SH-SY5Y (cell line): ENCODE results near the gene SLC35G1.

Experiments
- GATA2 ChIP-seq: IDR thresholded peaks from 2 replicates; pipeline ENCODE4 v1.6.1; 2011; ENCODE audit warnings: mild to moderate bottlenecking, low read depth, low read length
- GATA3 ChIP-seq: IDR thresholded peaks from 2 replicates; pipeline ENCODE4 v1.6.1; 2011; ENCODE audit warnings: low read depth, mild to moderate bottlenecking, low read length, moderate library complexity

The SLC35G1 gene, protein sequence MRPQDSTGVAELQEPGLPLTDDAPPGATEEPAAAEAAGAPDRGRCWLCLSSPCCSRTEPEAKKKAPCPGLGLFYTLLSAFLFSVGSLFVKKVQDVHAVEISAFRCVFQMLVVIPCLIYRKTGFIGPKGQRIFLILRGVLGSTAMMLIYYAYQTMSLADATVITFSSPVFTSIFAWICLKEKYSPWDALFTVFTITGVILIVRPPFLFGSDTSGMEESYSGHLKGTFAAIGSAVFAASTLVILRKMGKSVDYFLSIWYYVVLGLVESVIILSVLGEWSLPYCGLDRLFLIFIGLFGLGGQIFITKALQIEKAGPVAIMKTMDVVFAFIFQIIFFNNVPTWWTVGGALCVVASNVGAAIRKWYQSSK

DNA sequence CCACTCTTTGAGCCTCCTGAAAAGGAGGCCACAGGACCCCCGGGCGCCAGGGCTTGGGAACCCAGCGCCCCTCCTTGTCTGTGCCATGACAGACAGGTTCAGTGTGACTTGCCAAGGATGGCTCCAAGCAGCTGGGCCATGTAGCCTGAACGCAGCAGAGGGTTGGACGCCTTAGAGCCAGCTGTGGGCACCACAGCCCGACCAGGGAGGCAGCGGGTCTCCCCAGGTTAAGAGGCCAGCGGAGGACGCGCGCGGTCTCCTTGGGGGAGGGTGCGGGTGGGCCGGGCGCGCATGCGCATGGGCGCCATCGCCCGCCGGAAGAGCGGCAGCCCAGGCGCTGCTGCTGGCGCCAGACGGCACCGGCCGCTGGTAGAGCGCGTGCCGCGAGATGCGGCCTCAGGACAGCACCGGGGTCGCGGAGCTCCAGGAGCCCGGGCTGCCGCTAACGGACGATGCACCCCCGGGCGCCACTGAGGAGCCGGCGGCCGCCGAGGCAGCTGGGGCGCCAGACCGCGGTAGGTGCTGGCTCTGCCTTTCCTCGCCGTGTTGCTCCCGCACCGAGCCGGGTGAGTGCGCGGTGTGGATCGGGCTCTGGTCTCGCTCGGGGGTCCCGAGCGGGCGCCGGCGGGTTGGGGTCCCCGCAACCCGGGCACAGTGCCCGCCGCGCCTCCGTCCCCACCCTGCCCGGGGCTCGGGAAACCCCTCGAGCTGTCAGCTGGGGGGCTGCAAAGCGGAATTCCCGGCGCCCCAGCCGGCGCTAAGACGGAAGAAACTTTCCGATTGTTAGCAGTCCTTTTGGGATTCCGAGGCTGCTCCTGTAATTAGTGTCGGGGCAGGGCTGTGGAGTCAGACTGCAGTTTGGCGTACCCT, at the start of gene SLC35G1:
SLC35G1 (plus strand) TSS at position 333 of the 870 bp plus-strand sequence; CDS start at position 389, 56 bp downstream.
- TF ChIP-seq GATA2, result no peak
- TF ChIP-seq GATA3, result no peak

DNA sequence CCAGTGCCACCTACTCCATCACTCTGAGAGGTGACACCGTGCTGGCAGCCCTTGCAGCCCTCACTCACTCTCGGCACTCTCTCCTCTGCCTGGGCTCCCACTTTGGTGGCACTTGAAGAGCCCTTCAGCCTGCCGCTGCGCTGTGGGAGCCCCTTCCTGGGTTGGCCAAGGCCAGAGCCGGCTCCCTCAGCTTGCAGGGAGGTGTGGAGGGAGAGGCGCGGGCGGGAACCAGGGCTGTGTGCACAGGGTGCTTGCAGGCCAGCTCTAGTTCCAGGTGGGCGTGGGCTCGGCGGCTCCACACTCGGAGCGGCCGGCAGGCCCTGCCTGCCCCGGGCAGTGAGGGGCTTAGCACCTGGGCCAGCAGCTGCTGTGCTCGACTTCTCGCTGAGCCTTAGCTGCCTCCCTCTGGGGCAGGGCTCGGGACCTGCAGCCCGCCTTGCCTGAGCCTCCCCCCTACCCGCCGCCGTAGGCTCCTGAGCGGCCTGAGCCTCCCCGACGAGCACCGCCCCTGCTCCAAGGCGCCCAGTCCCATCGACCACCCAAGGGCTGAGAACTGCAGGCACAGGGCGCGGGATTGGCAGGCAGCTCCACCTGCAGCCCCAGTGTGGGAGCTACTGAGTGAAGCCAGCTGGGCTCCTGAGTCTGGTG, 48.7 kb upstream of the SLC35G1 start:
- TF ChIP-seq GATA3 (no peak), GATA2 (no peak)

DNA sequence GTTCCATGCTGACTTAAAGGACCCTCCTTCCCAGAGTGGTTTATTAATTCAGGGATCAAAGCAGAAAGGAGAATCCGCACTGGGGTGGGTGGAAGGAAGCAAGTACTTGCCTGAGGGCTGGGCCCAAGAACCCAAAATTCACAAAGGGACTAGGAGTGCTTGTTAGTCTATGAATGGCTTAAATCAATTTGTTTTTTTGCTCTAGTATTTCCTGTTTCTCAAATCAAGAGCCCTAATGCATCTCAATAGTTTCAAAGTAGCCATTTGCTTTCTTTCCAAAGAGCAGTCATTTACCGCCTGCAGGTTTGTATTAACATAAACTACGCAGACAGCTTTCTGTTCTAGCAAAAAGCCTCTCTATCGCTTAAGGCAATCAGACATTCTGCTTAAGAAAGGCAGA, 44.2 kb upstream of the SLC35G1 start:
- no peak for TF ChIP-seq GATA2
- no peak for TF ChIP-seq GATA3

DNA sequence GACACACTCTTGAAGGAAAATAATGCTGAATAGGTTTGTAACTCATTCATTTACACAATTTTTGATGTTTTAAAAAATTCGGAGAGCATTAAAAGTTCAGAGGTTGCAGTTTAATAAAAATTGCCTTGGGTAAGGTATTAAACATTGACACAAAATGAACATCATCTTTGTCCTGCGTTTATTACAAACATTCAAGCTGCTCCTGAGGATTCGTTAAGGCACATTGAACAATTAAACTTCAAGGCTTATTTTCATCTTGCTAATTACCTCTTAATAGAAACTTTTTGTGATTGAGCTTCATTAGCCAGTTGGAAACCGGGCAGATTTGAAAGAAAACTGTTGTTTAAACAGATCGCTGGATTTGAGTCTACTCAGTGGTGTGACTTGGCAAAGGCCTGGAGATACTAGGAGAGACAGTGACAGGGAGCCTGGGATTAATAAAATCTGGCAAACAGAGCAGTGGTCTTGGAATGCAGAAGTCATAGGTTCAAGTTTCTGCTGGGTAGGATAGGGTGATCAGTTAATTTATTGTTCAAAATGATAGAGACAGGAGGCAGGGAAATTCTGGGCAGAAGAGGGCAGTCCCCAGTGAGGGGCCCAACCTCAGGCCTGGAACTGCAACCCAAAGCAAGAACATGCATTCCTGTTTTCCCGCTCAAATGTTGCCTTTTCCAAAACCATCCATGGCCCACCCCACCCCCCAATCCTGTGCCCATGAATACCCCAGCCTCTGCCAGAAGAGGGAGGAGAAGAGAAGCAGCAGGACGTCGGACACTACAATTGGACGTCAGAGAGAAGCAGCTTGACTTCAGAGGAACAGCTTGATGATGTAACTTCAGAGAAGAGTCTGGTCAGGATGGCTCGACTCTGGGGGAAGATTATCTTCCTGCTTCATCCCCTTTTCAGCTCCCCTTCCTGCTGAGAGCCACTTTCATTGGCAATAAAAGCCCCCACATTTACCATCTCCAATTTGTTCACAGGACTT, 43.5 kb upstream of the SLC35G1 start:
- TF ChIP-seq GATA2, result no peak
- no peak for TF ChIP-seq GATA3

DNA sequence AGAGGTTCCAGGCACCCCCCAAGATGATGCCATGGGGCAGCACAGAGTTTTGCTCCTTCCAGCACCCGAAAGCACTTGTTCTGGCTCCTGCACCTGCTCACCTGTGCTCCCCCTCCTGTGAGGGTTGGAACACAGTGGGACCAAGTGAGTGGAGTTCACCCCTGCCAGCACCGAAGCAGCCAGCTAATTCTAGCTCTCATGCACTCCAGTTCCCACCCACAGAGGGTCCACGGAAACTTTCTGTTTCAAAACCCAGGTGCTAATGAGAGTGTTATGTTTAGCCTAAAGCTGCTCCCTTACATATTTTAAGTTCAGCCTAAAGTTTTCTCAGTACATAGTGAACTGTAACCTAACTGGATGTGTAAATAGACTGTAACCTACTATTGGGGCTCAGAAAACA, 42.6 kb upstream of the SLC35G1 start:
- TF ChIP-seq GATA2 (no peak), GATA3 (no peak)

DNA sequence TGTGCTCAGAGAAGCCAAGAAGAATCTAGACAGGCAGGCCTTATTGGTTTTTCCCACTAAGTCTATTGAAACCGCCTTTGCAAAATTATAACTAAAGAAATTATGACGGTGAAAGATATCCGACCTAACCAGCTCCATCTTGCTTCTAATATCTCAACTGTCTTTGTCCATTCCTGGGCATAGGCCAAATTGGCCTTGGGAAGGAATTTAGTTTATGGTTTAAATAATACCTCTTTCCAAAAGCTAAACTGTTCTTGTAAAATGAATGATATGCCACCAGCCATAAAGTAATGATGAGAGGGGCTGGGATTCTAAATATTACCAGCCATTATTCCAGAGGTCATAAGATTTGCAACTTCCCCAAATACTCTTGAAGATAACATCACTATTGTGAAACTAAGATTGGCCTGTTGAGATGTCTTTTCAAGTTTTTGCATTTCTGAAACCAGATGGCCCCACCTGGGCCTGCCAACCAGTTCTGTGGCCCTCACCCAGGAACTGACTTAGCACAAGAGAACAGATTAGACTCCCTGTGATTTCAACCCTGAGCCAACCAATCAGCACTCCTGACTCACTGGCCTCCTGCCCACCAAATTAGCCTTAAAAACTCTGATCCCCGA, 41.2 kb upstream of the SLC35G1 start:
- TF ChIP-seq GATA2, result no peak

DNA sequence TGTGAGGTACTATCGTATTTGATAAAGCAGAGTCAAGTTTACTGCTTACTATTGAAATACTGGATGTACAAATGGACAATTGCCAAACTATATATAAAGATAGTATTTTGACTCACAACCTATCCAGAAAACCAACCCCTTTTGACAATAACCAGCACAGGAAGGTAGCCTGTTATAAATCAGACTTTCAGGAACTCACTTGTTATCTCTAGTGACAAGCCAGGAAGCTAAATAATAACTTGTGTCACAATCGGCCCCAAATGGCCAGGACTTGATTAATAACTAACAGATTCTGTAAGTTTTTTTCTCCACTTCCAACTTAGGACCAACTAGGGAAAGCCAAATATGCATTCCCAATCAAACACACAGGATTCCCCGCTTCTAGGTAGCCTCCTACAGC, 38.8 kb upstream of the SLC35G1 start:
- TF ChIP-seq GATA3 (no peak), GATA2 (no peak)

DNA sequence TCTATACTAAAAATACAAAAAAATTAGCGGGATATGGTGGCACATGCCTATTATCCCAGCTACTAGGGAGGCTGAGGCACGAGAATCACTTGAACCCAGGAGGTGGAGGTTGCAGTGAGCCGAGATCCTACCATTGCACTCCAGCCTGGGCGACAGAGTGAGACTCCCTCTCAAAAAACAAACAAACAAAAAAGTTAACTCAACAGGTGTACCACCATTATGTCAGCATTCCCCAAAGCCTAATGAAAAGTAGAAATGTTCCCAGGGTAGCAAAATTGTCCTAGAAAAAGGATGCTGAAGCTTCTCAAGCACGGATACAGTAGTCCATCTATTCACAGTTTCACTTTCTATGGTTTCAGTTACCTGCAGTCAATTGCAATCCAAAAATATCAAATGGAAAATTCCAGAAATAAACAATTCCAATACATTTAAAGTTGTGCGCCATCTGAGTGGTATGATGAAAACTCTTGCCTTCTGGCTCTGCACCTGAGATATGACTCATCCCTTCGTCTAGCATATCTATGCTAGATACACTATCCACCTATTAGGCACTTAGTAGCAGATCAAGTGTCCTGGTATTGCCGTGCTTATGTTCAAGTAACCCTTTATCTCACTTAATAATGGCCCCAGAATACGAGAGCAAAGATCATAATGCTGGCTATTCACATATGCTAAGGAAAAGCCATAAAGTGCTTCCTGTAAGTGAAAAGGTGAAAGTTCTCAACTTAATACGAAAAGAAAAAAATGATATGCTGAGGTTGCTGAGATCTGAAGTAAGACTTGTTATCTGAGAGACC, 37.2 kb upstream of the SLC35G1 start:
- TF ChIP-seq GATA3 (no peak), GATA2 (no peak)

DNA sequence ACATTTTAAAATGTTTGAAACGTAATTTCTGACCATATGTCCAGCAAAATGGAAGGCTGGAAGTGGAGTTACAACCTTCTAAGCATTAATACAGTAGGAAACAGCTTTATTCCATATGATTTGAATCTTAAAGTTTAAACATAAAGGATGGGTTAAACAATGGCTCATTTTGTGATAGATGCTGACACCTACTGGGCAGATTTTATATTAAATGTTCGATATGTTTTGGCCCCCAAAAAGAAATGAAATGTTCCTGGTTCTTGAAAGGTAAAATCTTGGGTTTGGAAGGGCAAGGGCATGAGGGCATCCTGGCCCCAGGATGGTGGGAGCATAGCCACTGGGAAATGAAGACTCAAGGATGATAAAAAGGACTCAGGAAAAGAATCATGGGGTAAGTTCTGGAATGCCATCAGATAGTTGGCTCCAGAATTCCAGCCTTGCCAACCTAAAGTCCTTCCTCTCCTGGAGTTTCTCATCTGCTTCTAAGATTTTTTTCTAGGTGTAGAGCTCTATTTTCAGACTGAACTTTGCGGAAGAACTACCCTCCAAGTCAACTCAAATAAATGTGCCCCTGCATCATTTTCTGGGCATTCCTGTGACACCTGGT, 34.6 kb upstream of the SLC35G1 start:
- no peak for TF ChIP-seq GATA2

DNA sequence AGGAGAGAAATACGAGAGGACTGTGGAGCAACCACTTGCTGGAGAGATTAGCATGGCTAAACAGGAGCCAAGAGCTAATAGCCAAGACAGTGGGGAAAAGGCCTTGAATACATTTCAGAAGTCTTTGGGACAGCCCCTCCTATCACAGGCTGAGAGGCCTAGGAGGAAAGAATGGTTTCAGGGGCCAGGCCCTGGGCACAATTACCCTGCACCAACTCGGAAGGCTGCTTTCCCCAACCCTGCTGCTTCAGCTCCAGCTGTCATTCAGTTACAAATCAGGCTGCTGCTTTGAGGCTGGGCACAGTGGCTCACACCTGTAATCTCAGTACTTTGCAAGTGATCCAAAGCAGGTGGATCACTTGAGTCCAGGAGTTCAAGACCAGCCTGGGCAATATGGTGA, 32.0 kb upstream of the SLC35G1 start:
- no peak for TF ChIP-seq GATA2
- no peak for TF ChIP-seq GATA3

DNA sequence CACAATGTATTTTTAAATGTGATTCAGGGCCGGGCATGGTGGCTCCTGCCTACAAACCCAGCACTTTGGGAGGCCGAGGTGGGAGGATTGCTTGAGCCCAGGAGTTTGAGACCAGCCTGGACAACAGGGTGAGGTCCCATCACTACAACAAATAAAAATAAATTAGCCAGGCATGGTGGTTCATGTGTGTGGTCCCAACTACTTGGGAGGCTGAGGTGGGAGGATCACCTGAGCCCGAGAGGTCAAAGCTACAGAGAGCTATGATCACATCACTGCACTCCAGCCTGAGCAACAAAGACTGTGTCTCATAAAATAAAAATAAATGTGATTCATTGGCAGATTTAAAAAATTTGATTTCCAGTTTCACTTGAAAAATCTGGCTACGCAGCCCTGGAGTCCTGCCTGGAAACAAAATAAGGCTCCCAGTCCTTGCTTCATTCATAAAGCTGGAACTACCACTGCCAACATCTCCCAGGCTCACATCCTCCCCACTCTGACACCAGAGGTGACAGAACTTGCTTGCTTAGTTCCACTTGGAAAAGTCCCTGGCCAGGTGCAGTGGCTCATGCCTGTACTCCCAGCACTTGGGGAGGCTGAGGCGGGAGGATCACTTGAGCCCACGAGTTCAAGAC, 27.9 kb upstream of the SLC35G1 start:
- no peak for TF ChIP-seq GATA2
- TF ChIP-seq GATA3, result no peak
